HCT116 (cell line): ENCODE results near the gene FBXL14. TPM values are rescaled to one million over a fixed set of nuclear protein-coding genes. Genes with fewer than 3 reads are reported as not detected.

ENCODE experiments used
- ATAC-seq: fragments of 200-7000 bp; cut with Tn5 transposase; 2 replicates; pipeline ENCODE4 v1.9.1; 2020; ENCODE audit warnings: mild to moderate bottlenecking, moderate library complexity
- BruUV-seq: library from RNA; stranded (reverse); fragments of 400-500 nt; replicated peaks from 2 replicates; lab custom pipeline; 2021; lab: Mats Ljungman, UMichigan
- CTCF ChIA-PET: fragments of 300-600 bp; sonication (Branson Sonifier 250); formaldehyde crosslinking; loops from one replicate; lab custom pipeline; 2021; ENCODE audit warnings: antibody characterized with exemption; lab: Charles Lee
- POLR2A ChIA-PET: fragments of 300-600, 350-600 bp; sonication (Branson Sonifier 250); formaldehyde crosslinking; loops from one replicate; lab custom pipeline; 2021; ENCODE audit warnings: antibody characterized with exemption; lab: Charles Lee
- RAD21 ChIA-PET, 2 experiments: fragments of 300-600 bp; sonication (Branson Sonifier 250); formaldehyde crosslinking; loops; one replicate each; lab custom pipeline; 2023; ENCODE audit warnings: low total read pairs in 2 of 2; ENCODE audit not compliant: uncharacterized antibody in 2 of 2, unreplicated experiment in 2 of 2, low non-redundant PET in 1 of 2; lab: Charles Lee
- DNase-seq: peaks from one replicate; pipeline ENCODE4 v3.0.0-alpha.2; 2010; ENCODE audit warnings: low read depth, low spot score
- H2AFZ ChIP-seq: fragments of 200-600 bp; shearing (Covaris generic), sonication (generic); 2 replicates; pipeline ENCODE4 v1.6.1; 2017; ENCODE audit warnings: low read depth, mixed run types, mixed read lengths, antibody characterized with exemption, low read length; ENCODE audit not compliant: poor library complexity, severe bottlenecking
- H3K27ac ChIP-seq: 2 replicates; pipeline ENCODE4 v1.5.1; 2012; ENCODE audit warnings: low read depth, low read length
- H3K27me3 ChIP-seq: fragments of 200-600 bp; sonication (generic); 2 replicates; pipeline ENCODE4 v1.6.1; 2016; ENCODE audit warnings: mixed run types, low read length, mixed read lengths; ENCODE audit not compliant: insufficient read depth
- H3K36me3 ChIP-seq, 2 experiments: fragments of 200-500 bp in 1 of 2; fragments of 200-600 bp in 1 of 2; sonication (Bioruptor generic) in 1 of 2; sonication (generic) in 1 of 2; 2 replicates each; pipeline versions ENCODE4 v1.5.1 to v1.6.1; 2014 to 2016; ENCODE audit warnings: low read length in 2 of 2, inconsistent platforms in 1 of 2, mixed read lengths in 1 of 2, mixed run types in 1 of 2; ENCODE audit not compliant: insufficient read depth in 2 of 2, control insufficient read depth in 1 of 2
- H3K4me1 ChIP-seq, 2 experiments: fragments of 200-600 bp in 1 of 2; sonication (generic) in 1 of 2; 2 replicates each; pipeline versions ENCODE4 v1.5.1 to v1.6.1; 2012 to 2017; ENCODE audit warnings: low read length in 2 of 2, inconsistent platforms in 1 of 2, mild to moderate bottlenecking in 1 of 2, mixed read lengths in 1 of 2, mixed run types in 1 of 2, moderate library complexity in 1 of 2; ENCODE audit not compliant: insufficient read depth in 2 of 2, control insufficient read depth in 1 of 2
- H3K4me2 ChIP-seq: fragments of 200-600 bp; sonication (generic); 2 replicates; pipeline ENCODE4 v1.6.1; 2017; ENCODE audit warnings: mixed run types, low read length, mixed read lengths
- H3K4me3 ChIP-seq, 2 experiments: fragments of 200-600 bp in 1 of 2; sonication (generic) in 1 of 2; replicated peaks in 1 of 2; 2 replicates each; pipeline ENCODE4 v1.5.1; 2011 to 2016; ENCODE audit warnings: low read length in 2 of 2, control low read depth in 1 of 2, low read depth in 1 of 2, mild to moderate bottlenecking in 1 of 2, mixed read lengths in 1 of 2, mixed run types in 1 of 2
- H3K79me2 ChIP-seq: fragments of 200-600 bp; sonication (generic); 2 replicates; pipeline ENCODE4 v1.6.1; 2017; ENCODE audit warnings: mild to moderate bottlenecking, mixed run types, low read length, moderate library complexity, mixed read lengths; ENCODE audit not compliant: insufficient read depth
- H3K9ac ChIP-seq: fragments of 200-600 bp; sonication (generic); 2 replicates; pipeline ENCODE4 v1.6.1; 2016; ENCODE audit warnings: low read length, mixed read lengths
- H3K9me2 ChIP-seq: fragments of 200-600 bp; sonication (generic), shearing (Covaris generic); 2 replicates; pipeline ENCODE4 v1.6.1; 2017; ENCODE audit warnings: mixed run types, mild to moderate bottlenecking, moderate library complexity; ENCODE audit not compliant: insufficient read depth
- H3K9me3 ChIP-seq, 2 experiments: fragments of 200-500 bp in 1 of 2; fragments of 200-600 bp in 1 of 2; sonication (Bioruptor generic) in 1 of 2; sonication (generic) in 1 of 2; 2 replicates each; pipeline ENCODE4 v1.6.1; 2014 to 2017; ENCODE audit warnings: low read length in 2 of 2, mixed read lengths in 2 of 2, inconsistent platforms in 1 of 2, low read depth in 1 of 2, mild to moderate bottlenecking in 1 of 2, mixed run types in 1 of 2, moderate library complexity in 1 of 2; ENCODE audit not compliant: control insufficient read depth in 1 of 2, insufficient read depth in 1 of 2
- H4K20me1 ChIP-seq: fragments of 200-600 bp; sonication (generic), shearing (Covaris generic); 2 replicates; pipeline ENCODE4 v1.6.1; 2017; ENCODE audit warnings: mixed run types, mild to moderate bottlenecking, moderate library complexity; ENCODE audit not compliant: insufficient read depth
- ATF3 ChIP-seq: IDR thresholded peaks from 2 replicates; pipeline ENCODE4 v1.6.1; 2012
- CEBPB ChIP-seq: IDR thresholded peaks from 2 replicates; pipeline ENCODE4 v1.6.1; 2012; ENCODE audit warnings: low read depth
- EGR1 ChIP-seq: IDR thresholded peaks from 2 replicates; pipeline ENCODE4 v1.6.1; 2012; ENCODE audit warnings: low read depth
- EZH2 ChIP-seq: fragments of 200-600 bp; sonication (generic); IDR thresholded peaks from 2 replicates; pipeline ENCODE4 v1.6.1; 2017; ENCODE audit warnings: antibody characterized with exemption, mixed run types
- EZH2phosphoT487 ChIP-seq: fragments of 200-600 bp; IDR thresholded peaks from 2 replicates; pipeline ENCODE4 v1.6.1; 2018; ENCODE audit warnings: antibody characterized with exemption, borderline replicate concordance
- FOSL1 ChIP-seq: IDR thresholded peaks from 2 replicates; pipeline ENCODE4 v1.6.1; 2012; ENCODE audit warnings: low read depth
- JUND ChIP-seq: IDR thresholded peaks from 2 replicates; pipeline ENCODE4 v1.6.1; 2012
- MAX ChIP-seq: IDR thresholded peaks from 2 replicates; pipeline ENCODE4 v1.6.1; 2012
- POLR2A ChIP-seq: IDR thresholded peaks from 2 replicates; pipeline ENCODE4 v1.7.0; 2011; ENCODE audit warnings: borderline replicate concordance; ENCODE audit not compliant: insufficient read depth, insufficient read length; ENCODE audit errors: extremely low read depth
- POLR2AphosphoS5 ChIP-seq: IDR thresholded peaks from 2 replicates; pipeline ENCODE4 v1.6.1; 2011; ENCODE audit warnings: mild to moderate bottlenecking, low read depth, low read length, moderate library complexity
- RAD21 ChIP-seq: IDR thresholded peaks from 2 replicates; pipeline ENCODE4 v1.6.1; 2012; ENCODE audit warnings: low read depth, mild to moderate bottlenecking
- SIN3A ChIP-seq: IDR thresholded peaks from 2 replicates; pipeline ENCODE4 v1.6.1; 2012; ENCODE audit warnings: low read depth
- SP1 ChIP-seq: IDR thresholded peaks from 2 replicates; pipeline ENCODE4 v1.6.1; 2012; ENCODE audit warnings: low read depth
- YY1 ChIP-seq: IDR thresholded peaks from 2 replicates; pipeline ENCODE4 v1.6.1; 2011; ENCODE audit warnings: low read length, low read depth, moderate library complexity, mild to moderate bottlenecking; ENCODE audit not compliant: insufficient replicate concordance; ENCODE audit errors: extremely low read depth
- intact Hi-C: fragments of 100-400 bp; cut with micrococcal nuclease; formaldehyde crosslinking; loops from 2 replicates; pipeline ENCODE4 v1.10.0; 2022
- total RNA-seq: library from RNA; stranded (reverse); gene quantifications from one replicate; pipeline ENCODE4 v1.2.1, GENCODE V29; 2021; ENCODE audit not compliant: unreplicated experiment
- TF ChIP-seq, protein P1 (sequence below), 3 experiments: fragments of 200-600 bp in 1 of 3; sonication (generic) in 1 of 3; IDR thresholded peaks in 2 of 3; conservative IDR thresholded peaks in 1 of 3; 2 replicates each; pipeline ENCODE4 v1.5.1; 2012 to 2017; ENCODE audit warnings: low read depth in 2 of 3, low read length in 2 of 3, antibody characterized with exemption in 1 of 3, borderline replicate concordance in 1 of 3, control low read depth in 1 of 3, mild to moderate bottlenecking in 1 of 3, mixed read lengths in 1 of 3, mixed run types in 1 of 3, moderate library complexity in 1 of 3; ENCODE audit not compliant: insufficient read depth in 1 of 3
- TF ChIP-seq, protein P2 (sequence below): IDR thresholded peaks from 2 replicates; pipeline ENCODE4 v1.6.1; 2011; ENCODE audit warnings: mild to moderate bottlenecking, low read length, moderate library complexity; ENCODE audit not compliant: insufficient replicate concordance; ENCODE audit errors: extremely low read depth

The FBXL14 gene
- total RNA-seq, 1 experiment from 2014 or later: 19.0 TPM

DNA sequence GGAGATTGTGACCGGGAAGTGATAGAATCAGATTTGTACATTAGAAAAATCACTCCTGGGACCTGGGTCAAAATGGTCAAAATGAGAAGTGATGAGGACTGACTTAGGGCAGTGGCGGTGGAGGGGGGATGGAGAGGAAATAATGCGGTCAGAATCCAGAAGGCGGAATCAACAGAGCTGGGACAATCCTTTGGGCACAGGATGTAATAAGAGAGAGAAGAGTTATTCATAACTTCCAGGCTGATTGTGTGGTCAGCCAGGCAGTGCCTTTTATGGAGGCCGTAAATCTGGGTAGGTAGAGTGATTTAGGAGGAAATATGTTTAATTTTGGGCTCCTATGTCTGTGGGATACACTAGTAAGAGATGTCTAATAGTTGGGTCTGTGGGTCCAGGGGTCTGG lies 21.6 kb downstream of the FBXL14 start:
- DNase-seq: no peak
- Histone ChIP-seq H3K36me3 (no peaks in the 10 kb centered on the region), H3K4me2 (no peak overlapping the region)
- no peak for TF ChIP-seq POLR2A
- no peak for TF ChIP-seq FOSL1
- no peak for TF ChIP-seq SP1
- TF ChIP-seq SIN3A: no peak
- TF ChIP-seq YY1: no peak
- TF ChIP-seq ATF3: no peak
- no peak for TF ChIP-seq JUND
- no peak for TF ChIP-seq RAD21
- TF ChIP-seq EZH2: no peak
- no peak for TF ChIP-seq MAX
- no peak for TF ChIP-seq EGR1
- TF ChIP-seq, protein P1, sequence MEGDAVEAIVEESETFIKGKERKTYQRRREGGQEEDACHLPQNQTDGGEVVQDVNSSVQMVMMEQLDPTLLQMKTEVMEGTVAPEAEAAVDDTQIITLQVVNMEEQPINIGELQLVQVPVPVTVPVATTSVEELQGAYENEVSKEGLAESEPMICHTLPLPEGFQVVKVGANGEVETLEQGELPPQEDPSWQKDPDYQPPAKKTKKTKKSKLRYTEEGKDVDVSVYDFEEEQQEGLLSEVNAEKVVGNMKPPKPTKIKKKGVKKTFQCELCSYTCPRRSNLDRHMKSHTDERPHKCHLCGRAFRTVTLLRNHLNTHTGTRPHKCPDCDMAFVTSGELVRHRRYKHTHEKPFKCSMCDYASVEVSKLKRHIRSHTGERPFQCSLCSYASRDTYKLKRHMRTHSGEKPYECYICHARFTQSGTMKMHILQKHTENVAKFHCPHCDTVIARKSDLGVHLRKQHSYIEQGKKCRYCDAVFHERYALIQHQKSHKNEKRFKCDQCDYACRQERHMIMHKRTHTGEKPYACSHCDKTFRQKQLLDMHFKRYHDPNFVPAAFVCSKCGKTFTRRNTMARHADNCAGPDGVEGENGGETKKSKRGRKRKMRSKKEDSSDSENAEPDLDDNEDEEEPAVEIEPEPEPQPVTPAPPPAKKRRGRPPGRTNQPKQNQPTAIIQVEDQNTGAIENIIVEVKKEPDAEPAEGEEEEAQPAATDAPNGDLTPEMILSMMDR (IDR thresholded peaks at IDR 0.05 in 2 of 3, conservative IDR thresholded peaks at IDR 0.05 in 1 of 3; ENCODE audit: borderline replicate concordance in 1 of 3, insufficient read depth in 1 of 3, low read depth in 2 of 3, low read length in 2 of 3): no peak
- no peak for TF ChIP-seq POLR2AphosphoS5
- no peak for TF ChIP-seq EZH2phosphoT487
- TF ChIP-seq, protein P2, sequence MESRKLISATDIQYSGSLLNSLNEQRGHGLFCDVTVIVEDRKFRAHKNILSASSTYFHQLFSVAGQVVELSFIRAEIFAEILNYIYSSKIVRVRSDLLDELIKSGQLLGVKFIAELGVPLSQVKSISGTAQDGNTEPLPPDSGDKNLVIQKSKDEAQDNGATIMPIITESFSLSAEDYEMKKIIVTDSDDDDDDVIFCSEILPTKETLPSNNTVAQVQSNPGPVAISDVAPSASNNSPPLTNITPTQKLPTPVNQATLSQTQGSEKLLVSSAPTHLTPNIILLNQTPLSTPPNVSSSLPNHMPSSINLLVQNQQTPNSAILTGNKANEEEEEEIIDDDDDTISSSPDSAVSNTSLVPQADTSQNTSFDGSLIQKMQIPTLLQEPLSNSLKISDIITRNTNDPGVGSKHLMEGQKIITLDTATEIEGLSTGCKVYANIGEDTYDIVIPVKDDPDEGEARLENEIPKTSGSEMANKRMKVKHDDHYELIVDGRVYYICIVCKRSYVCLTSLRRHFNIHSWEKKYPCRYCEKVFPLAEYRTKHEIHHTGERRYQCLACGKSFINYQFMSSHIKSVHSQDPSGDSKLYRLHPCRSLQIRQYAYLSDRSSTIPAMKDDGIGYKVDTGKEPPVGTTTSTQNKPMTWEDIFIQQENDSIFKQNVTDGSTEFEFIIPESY: no peak
- TF ChIP-seq CEBPB: no peak
- TF ChIP-seq, all 23 proteins: peak for 0
- no peaks in the 10 kb centered on the region for H3K79me2 ChIP-seq
- H3K4me1 ChIP-seq: no peaks in the 10 kb centered on the region
- no peaks in the 10 kb centered on the region for H3K9me3 ChIP-seq
- H3K9ac ChIP-seq: no peak overlapping the region
- POLR2A ChIA-PET: no interaction called here
- H3K4me3 ChIP-seq: no peak overlapping the region
- ATAC-seq: no peak
- intact Hi-C loops: no loop called here
- H4K20me1 ChIP-seq: no peaks in the 10 kb centered on the region
- CTCF ChIA-PET: no interaction called here
- peaks cover 15% of the 10 kb centered on the region; the same call in 1 of the 2 replicates for H3K27me3 ChIP-seq
- RAD21 ChIA-PET: no interaction called here
- no peak overlapping the region for H3K27ac ChIP-seq
- H2AFZ ChIP-seq: no peak overlapping the region
- BruUV-seq: no TSS peak
- no peaks in the 10 kb centered on the region for H3K9me2 ChIP-seq
